Mucosa of stomach (tissue), 1 donor: ENCODE results near the gene POM121.
"Not testable (repeated sequence)": the region's sequence is repeated elsewhere in the genome, so short reads cannot be mapped to it uniquely, and the experiment has no call there.

Experiments used
- H3K27me3 ChIP-seq: one replicate; pipeline ENCODE4 v1.7.0; 2013; ENCODE audit warnings: mild to moderate bottlenecking, low read length; ENCODE audit not compliant: control insufficient read depth, insufficient read depth
- H3K36me3 ChIP-seq: one replicate; pipeline ENCODE4 v1.7.0; 2013; ENCODE audit warnings: low read length; ENCODE audit not compliant: control insufficient read depth, insufficient read depth
- H3K4me1 ChIP-seq: one replicate; pipeline ENCODE4 v1.7.0; 2013; ENCODE audit warnings: mild to moderate bottlenecking, low read length; ENCODE audit not compliant: control insufficient read depth, insufficient read depth
- H3K4me3 ChIP-seq: one replicate; pipeline ENCODE4 v1.7.0; 2013; ENCODE audit warnings: low read length
- H3K9ac ChIP-seq: one replicate; pipeline ENCODE4 v1.7.0; 2013; ENCODE audit warnings: mild to moderate bottlenecking, low read length, moderate library complexity
- H3K9me3 ChIP-seq: one replicate; pipeline ENCODE4 v1.7.0; 2013; ENCODE audit warnings: mild to moderate bottlenecking, low read length, moderate library complexity; ENCODE audit not compliant: control insufficient read depth
- donor health status: Pancreatic carcinoma.

The POM121 gene

GRCh38 chr7:72953901-72954562, 29.1 kb downstream of the POM121 start:
- not testable (repeated sequence) for H3K4me3 ChIP-seq

GRCh38 chr7:72954563-72955198, 29.8 kb downstream of the POM121 start:
- not testable (repeated sequence) for H3K27me3 ChIP-seq, H3K9me3 ChIP-seq, H3K36me3 ChIP-seq, H3K9ac ChIP-seq, H3K4me3 ChIP-seq, H3K4me1 ChIP-seq

More at GRCh38 chr7:72953901-72954562, 29.1 kb downstream of the POM121 start:
- not testable (repeated sequence) for H3K9ac ChIP-seq, H3K27me3 ChIP-seq, H3K4me1 ChIP-seq, H3K36me3 ChIP-seq, H3K9me3 ChIP-seq

- H3K36me3 ChIP-seq, H3K27me3 ChIP-seq, H3K9me3 ChIP-seq, H3K9ac ChIP-seq, H3K4me3 ChIP-seq, H3K4me1 ChIP-seq: not testable (repeated sequence)
Measured at GRCh38 chr7:72960029-72960428, 35.1 kb downstream of the POM121 start.

- not testable (repeated sequence) for H3K9me3 ChIP-seq, H3K9ac ChIP-seq, H3K4me1 ChIP-seq, H3K36me3 ChIP-seq, H3K4me3 ChIP-seq, H3K27me3 ChIP-seq
Measured at GRCh38 chr7:72960626-72961345, 35.9 kb downstream of the POM121 start.

GRCh38 chr7:72961346-72961650, 36.4 kb downstream of the POM121 start:
- not testable (repeated sequence) for H3K27me3 ChIP-seq, H3K36me3 ChIP-seq, H3K4me1 ChIP-seq, H3K4me3 ChIP-seq, H3K9me3 ChIP-seq, H3K9ac ChIP-seq

GRCh38 chr7:72963056-72963455, 38.2 kb downstream of the POM121 start:
- H3K4me1 ChIP-seq, H3K9ac ChIP-seq, H3K4me3 ChIP-seq, H3K36me3 ChIP-seq, H3K27me3 ChIP-seq, H3K9me3 ChIP-seq: not testable (repeated sequence)

- H3K9ac ChIP-seq, H3K36me3 ChIP-seq, H3K4me3 ChIP-seq, H3K4me1 ChIP-seq, H3K27me3 ChIP-seq, H3K9me3 ChIP-seq: not testable (repeated sequence)
Measured at GRCh38 chr7:72965186-72965975, 40.5 kb downstream of the POM121 start.

- not testable (repeated sequence) for H3K36me3 ChIP-seq, H3K9me3 ChIP-seq, H3K9ac ChIP-seq, H3K4me1 ChIP-seq, H3K27me3 ChIP-seq, H3K4me3 ChIP-seq
Measured at GRCh38 chr7:72966892-72967291, 42.0 kb downstream of the POM121 start.

GRCh38 chr7:72968980-72969516, 44.2 kb downstream of the POM121 start, which contains the start of gene TRIM74:
Gene TRIM74, minus strand, starts transcription at chr7:72969466. Its CDS starts 3,309 bp downstream, at chr7:72966157.
- not testable (repeated sequence) for H3K4me1 ChIP-seq, H3K27me3 ChIP-seq, H3K4me3 ChIP-seq, H3K9me3 ChIP-seq, H3K36me3 ChIP-seq, H3K9ac ChIP-seq

- not testable (repeated sequence) for H3K36me3 ChIP-seq, H3K9ac ChIP-seq, H3K4me3 ChIP-seq, H3K27me3 ChIP-seq, H3K9me3 ChIP-seq, H3K4me1 ChIP-seq
Measured at GRCh38 chr7:72969688-72970087, 44.8 kb downstream of the POM121 start.

GRCh38 chr7:72971505-72971904, 46.6 kb downstream of the POM121 start:
- not testable (repeated sequence) for H3K9me3 ChIP-seq, H3K9ac ChIP-seq, H3K27me3 ChIP-seq, H3K4me3 ChIP-seq, H3K4me1 ChIP-seq, H3K36me3 ChIP-seq

GRCh38 chr7:72974781-72975180, 49.9 kb downstream of the POM121 start:
- not testable (repeated sequence) for H3K4me3 ChIP-seq, H3K36me3 ChIP-seq, H3K9ac ChIP-seq, H3K9me3 ChIP-seq, H3K27me3 ChIP-seq, H3K4me1 ChIP-seq
